COLO829 (cell line): ENCODE data around the gene PMEPA1.

Experiments
- DNase-seq: peaks from one replicate; pipeline ENCODE4 v3.0.0; 2012; ENCODE audit warnings: low spot score

The PMEPA1 gene

DNA sequence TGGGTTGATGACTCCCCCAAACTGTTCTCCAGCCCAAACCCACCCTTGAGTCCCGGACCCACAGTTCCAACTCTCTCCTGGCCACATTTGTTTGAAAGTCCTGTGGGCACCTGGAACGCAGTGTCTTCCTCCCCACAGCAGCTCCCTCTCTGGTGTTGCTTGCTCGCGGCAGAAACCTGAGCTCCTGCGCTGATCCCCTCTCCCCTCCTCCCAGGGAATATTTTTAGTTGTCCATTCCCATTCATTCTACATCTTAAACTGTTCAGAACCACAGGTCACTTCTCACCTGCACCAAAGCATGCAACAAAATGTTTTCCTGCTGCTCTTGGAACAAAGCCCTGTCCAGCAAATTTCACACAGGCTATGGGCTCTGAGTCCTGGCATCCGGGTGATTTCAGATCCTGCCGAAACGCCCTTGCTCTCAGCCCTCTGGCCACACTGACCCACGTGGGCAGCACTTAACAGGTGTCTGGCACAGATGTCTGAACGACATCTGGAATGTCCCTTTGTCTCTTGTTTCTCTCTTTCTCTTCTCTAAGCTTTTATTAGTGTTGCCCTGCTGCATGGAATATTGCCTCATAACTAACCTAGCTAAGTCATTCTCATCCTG is 27.0 kb upstream of the PMEPA1 start:
- DNase-seq: no peak

- DNase-seq: no peak
Observed at GRCh38 chr20:57735831-57736737, 26.3 kb upstream of the PMEPA1 start.

DNA sequence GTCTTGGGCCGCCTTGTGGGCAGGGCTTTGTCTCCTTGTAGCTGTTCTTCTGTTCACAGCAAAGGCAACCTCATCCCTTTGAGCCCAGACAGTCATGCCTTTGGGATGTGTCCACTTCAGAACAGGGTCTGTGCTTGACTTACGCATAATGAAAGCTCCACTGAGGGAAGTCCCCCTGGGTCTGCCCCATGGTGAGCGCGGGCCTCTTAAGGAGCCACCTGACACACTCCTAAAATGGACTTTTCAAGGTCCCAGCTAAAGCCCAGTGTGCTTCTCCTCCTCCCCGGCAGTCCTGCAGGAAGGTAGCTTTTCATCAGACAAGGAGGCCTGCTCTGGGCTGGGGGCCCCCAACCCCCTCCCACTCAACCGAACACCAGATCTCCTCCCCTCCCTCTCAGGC is 24.9 kb upstream of the PMEPA1 start:
- no peak for DNase-seq

GRCh38 chr20:57732226-57732625 is 22.4 kb upstream of the PMEPA1 start:
- no peak for DNase-seq

- no peak for DNase-seq
Observed at GRCh38 chr20:57728762-57729161, 18.9 kb upstream of the PMEPA1 start.

- DNase-seq: no peak
Observed at GRCh38 chr20:57727863-57728262, 18.0 kb upstream of the PMEPA1 start.

GRCh38 chr20:57725636-57726035 is 15.8 kb upstream of the PMEPA1 start:
- DNase-seq: no peak

DNA sequence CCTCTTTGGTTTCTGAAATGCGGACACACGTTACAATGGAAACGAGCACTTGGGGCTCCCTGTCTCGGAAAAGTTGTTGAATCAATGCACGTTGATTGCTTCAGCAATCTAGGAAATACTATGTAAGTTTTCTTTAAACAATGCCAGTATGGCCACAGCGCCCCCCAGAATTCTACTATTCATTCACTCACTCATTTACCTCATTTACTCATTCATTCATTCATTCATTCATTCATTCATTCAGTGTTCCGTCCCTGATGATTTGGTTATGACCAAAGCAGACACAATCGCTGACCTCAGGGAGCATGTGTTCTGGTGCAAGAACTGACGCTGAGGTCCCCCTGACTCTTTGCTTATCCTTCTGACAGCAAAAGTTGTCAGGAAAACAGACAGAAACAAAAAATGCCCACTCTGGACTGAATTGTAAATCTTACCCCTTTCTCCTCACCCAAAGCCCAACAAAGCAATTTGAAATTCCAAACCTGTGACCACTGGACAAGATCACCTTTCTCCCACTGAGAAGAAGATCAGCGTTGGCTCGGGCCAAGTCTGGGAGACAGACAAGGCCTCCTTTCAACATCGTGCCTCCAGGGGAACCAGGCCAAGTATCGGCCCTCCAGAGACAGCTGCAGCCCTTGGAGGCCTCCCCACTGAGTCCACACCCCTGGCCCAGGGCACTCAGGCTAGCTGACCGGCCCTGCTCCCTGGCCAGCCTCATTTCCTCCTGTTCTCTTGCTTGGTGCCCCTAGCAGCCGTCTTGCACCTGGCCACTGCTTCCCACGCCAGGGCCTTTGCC is 15.0 kb upstream of the PMEPA1 start:
- DNase-seq: no peak

DNA sequence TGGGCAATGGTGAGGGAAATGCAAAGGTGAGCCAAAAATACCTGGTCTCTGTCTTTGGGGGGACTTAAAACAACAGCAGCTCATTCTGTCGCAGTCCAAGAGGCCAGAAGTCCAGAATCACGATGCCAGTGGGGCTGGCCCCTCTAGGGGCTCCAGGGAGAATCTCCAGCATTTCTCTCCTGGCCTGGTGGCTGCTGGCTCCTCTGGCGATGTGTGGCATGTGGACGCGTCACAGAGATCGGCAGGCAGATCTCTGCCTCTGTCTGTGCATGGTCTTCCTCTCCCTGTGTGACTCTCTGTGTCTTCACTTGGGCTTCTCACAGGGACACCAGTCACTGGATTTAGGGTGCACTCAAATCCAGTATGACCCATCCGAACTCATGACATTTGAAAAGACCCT is 14.0 kb upstream of the PMEPA1 start:
- DNase-seq: no peak

GRCh38 chr20:57719951-57720350 is 10.1 kb upstream of the PMEPA1 start:
- no peak for DNase-seq

DNA sequence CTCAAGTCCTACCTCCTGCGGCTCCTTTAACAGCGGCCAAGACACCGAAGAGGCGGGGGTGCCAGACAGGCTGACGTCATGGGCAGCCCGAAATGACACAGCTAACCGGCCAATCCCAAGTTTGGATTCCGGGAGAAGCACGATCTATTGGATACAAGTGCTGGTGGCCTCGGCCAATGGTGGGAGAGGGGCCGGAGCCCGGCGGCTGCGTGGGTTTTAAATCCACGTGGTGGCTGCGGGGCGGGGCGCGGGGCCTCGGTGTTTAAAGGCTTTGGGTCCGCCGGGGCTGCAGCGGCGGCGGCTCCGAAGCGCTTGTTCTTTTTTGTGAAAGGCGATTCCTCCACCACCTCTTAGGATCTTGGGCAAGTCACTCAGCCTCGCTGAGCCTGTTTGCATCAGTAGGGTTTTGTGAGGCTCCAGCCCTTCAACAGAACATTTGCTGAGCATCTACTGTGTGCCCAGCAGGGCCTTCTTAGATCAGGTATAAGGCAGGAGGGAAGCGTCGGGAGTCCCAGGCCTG is 8.7 kb upstream of the PMEPA1 start:
- peak; percentile 99 for DNase-seq

GRCh38 chr20:57717797-57718196 is 8.0 kb upstream of the PMEPA1 start:
- no peak for DNase-seq

- no peak for DNase-seq
Observed at GRCh38 chr20:57716901-57717300, 7.1 kb upstream of the PMEPA1 start.

DNA sequence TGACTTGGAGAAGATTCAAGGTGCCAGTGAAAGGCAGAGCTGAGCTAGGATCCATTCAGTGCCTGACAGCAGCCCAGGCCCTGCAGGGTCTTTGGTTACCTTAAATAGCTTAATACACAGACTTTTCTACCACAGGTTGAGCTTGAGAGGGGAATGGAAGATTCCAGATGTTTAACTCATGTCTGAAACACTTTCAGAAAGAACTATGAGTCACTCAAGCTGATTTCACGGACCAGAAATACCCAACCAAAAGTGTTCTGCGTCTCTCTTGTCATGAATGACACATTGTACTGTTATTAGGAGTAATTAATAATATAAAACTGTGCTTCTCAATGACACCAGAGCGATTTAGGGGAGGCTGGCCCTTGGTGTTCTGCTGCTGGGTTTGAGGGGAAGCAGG is 6.4 kb upstream of the PMEPA1 start:
- DNase-seq: peak; percentile 71

- no peak for DNase-seq
Observed at GRCh38 chr20:57715268-57715904, 5.6 kb upstream of the PMEPA1 start.

GRCh38 chr20:57714409-57715267 is 4.8 kb upstream of the PMEPA1 start:
- no peak for DNase-seq

- DNase-seq: no peak
Observed at GRCh38 chr20:57713951-57714350, 4.1 kb upstream of the PMEPA1 start.

GRCh38 chr20:57713505-57713903 is 3.7 kb upstream of the PMEPA1 start:
- no peak for DNase-seq

- DNase-seq: no peak
Observed at GRCh38 chr20:57712851-57713504, 3.2 kb upstream of the PMEPA1 start.

GRCh38 chr20:57712341-57712740 is 2.5 kb upstream of the PMEPA1 start:
- no peak for DNase-seq

DNA sequence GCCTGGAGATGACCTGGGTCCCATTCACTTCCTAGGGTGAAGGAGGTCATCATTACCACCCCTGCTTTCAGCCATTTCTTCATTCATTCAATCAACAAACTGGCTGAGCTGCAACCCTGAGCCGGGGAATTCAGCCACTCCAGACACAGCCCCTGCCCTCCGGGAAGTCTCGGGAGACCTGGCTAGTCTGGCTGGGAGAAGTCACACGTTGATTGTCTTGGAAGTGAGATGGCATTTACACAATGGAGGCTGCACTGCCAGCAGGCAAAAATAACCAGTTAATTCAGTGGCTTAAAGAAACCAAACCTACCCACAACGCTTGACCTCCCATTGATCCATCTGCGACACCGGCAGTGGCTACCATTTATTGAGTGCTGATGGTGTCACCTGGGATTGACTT is 2.0 kb upstream of the PMEPA1 start:
- DNase-seq: no peak
